Stimulated activated CD8-positive, alpha-beta memory T cell treated with anti-CD3 and anti-CD28 coated beads, Interleukin-12 subunit alpha, Interleukin-12 subunit beta, amount 100 ng/mL, for 1 hour (primary cell): ENCODE data around the gene SCG2.
"Not testable (repeated sequence)": the region's sequence is repeated elsewhere in the genome, so short reads cannot be mapped to it uniquely, and the experiment has no call there.

Experiments
- DNase-seq: peaks from one replicate; pipeline ENCODE4 v3.0.0-alpha.2; 2020; ENCODE audit warnings: low read depth

SCG2 gene

DNA sequence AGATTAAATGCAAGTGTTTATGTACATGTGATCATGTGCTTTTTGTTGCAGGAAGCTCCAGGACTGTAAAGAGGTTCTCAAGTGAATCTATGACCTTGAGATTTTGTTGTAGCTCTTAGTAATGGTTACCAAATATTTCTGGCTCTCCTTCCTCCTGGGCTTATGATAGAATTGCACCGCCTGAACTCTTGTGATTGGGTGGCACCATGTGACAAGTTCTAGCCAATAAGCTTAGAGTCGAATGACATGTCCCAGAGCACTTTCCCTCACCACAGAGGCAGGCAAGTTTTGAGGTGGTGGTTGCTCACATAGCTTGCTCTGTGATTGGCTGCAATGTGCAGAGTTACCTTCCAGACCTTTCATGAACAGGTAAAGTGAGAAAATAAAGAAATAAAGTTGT lies 8.9 kb upstream of the SCG2 start:
- no peak for DNase-seq

DNA sequence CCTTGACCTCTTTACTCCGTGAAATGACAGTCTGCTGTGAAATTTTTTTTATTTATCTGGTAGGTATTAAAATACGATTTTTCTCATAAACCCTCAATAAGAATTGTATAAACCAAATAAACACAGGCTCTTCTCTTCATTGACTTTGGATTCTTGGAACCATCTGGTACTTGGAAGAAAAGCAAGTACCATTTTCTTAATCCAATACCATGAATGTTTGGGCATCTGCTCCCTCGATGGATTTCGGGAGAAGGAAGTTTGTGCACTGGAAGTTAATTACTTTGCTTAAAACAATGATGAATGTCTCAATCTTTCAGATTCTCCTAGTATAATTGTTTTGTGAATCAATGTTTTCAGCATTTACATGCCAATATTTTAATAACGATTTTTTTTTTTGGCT lies 5.3 kb upstream of the SCG2 start:
- no peak for DNase-seq

DNA sequence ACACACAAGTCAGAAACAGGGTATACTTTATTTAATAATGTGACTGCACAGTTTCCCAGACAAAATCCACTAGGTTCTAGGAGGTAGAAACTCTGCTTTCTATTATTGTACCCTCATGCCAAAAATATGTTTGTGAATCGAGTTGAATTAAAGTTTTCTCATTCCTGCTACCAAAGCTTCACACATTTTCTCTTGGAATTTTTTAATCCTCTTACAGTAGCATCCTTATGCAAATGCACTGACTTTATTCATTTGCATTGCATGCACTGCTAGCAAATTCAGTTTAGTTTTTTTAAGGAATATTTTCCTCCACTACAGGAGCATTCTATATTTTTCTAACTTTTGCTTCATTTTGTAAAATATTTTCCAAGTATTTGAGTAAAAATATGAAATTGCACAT lies 4.8 kb upstream of the SCG2 start:
- no peak for DNase-seq

DNA sequence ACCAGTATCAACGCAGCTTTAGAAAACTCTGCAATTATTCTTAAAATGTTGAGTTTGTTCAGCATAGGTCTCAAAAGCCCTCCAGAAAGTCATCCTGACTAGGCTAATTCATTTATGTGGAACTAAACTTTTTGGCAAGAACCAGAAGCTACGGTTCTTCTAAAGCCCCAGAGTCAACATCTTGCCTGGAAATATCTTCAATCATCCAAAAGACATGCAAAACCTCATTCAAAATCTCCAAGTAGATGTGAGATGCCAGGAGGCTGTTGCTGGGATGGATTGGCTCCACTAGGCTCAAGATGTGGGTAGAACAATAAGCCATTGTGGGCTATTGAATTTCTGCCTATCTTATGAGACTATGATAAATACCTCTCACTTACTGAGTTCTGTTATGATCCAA lies 2.1 kb upstream of the SCG2 start:
- DNase-seq = no peak

DNA sequence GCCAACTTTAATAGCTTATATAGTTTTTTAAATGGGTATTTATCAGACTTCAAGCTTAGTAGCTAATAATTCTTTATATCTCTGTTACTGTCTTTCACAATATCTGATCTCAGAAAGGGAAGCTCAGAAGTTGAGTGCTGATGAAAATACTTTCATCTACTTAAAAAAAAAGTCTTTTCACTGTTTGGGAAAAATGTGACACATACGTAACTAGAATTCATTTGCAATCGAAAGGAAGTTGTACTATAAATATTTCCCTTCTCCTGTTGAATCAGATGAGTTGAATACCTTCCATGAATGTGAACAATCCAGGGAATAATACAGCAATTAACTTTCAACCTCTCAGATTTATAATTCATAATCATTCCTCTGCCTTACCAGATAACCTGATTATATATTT lies 811 bp upstream of the SCG2 start:
- DNase-seq = no peak

DNA sequence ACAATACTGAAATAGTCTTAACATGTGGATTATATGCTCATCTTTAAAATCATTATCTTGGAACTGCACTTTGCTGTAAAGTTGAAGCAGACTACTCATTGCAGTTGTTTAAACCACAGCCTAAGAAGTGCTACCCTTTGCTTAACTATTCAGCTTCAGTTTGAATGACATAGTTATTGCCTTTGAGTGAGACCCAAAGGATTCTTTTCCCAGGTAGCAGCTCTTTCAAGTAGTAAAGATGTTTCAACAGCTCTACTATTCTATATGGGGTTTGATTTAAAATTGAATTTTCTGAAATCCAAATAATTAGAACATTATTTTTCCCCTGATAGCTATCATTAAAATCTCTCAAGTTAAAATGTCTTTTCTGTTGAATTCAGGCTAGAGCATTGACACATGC lies 1.1 kb downstream of the SCG2 start:
- no peak for DNase-seq

GRCh38 chr2:223599640-223600380 lies 2.4 kb downstream of the SCG2 start:
- DNase-seq = no peak

- DNase-seq = no peak
Measured at GRCh38 chr2:223598994-223599639, 3.0 kb downstream of the SCG2 start.

DNA sequence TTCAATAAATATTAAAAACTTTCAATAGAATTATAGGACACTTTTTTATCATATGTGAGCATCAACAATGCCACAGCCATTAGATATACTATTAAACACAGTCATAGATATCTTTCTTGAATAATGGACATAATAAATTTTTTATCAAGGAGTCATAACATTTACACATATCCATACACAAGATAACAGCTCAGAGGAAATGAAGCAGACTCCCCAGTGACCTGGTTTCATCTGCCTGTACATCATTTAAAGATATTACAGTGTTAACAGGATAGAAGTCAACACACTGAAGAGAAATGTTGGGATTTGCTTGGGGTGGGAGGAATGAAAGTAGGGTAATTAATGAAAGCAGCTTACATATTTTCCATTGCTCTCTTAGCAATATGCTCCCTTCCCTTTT lies 5.1 kb downstream of the SCG2 start:
- DNase-seq = no peak

- DNase-seq = no peak
Measured at GRCh38 chr2:223596208-223596607, 6.0 kb downstream of the SCG2 start.

DNA sequence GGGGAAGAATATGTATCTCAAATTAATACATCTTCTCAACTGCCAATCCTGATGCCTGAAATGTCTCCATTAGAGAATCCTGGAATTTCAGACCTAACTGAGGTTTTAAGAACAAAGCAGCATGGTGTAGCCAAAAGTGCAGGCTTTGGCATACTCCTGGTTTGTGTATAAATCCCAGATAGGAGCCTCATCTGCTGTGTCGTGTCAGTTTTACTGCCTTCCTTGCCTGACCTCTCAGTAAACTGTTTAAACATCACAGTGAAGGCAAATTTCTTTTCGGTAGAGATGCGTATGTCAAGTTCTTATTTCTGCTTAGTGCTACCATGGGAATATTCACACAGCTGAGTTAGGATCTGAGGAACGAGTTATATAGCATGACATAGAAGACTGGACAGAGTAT lies 7.3 kb downstream of the SCG2 start:
- no peak for DNase-seq

GRCh38 chr2:223594259-223594658 lies 7.9 kb downstream of the SCG2 start:
- no peak for DNase-seq

DNA sequence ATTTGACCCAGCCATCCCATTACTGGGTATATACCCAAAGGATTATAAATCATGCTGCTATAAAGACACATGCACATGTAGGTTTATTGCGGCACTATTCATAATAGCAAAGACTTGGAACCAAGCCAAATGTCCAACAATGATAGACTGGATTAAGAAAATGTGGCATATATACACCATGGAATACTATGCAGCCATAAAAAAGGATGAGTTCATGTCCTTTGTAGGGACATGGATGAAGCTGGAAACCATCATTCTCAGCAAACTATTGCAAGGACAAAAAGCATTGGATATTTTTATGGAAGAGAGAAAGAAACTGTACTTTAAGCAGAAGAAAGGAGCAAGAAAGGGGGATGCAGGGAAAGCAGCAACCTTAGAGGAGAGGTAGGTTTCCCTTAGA lies 9.5 kb downstream of the SCG2 start:
- DNase-seq = not testable (repeated sequence)

DNA sequence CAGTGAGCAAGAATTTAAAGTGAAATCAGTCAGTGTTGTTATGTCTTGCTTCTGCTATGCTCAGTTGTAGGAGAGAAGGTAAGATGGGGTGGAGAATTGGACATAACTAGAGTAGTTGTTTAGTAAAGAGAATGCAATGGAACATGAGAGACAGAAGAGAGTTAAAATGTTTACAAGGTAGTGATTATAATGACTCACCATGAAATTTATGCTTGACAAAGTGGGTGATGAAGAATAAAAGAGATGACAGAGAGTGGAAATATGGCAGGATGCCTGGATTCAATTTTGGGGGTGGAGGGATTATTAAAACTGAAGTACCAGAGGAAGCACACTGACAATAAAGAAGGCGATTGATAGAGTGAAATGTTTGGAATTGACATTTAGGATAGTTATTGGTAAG lies 10.6 kb downstream of the SCG2 start:
- DNase-seq = no peak

DNA sequence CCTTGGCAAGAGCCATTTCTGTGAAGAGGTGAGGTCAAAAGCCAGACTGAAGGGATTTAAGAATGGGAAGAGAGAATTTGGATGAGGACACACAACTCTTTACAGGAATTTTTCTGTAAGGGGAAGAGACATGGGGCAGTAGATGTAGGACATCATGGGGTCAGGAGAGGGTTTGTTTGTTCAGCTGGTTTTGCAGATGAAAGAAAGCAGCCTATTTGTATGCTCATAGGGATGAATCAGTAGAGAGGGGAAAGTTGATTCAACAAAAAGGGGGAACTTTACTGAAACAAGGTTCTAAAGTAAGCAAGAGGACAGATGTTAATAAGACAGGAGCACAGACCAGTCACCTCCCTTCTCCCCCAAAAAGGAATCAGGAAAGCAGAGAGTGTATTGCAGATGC lies 11.2 kb downstream of the SCG2 start:
- no peak for DNase-seq

DNA sequence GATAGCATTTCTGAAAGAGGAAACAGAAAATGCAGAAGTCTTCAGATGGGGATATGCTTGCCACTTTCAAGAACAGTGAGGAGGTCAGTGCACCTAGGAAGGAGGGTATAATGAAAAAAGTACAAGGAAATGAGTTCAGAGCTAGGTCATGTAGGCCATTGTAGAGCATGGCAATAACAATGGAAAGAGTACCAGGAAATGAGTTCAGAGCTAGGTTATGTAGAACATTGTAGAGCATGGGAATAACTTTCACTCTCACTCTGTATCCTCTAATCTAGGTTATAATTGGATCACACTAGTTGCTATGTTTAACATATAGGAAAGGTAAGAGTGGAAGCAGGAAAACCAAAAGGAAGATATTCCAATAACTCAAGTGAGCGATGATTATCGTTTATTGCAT lies 12.3 kb downstream of the SCG2 start:
- no peak for DNase-seq

DNA sequence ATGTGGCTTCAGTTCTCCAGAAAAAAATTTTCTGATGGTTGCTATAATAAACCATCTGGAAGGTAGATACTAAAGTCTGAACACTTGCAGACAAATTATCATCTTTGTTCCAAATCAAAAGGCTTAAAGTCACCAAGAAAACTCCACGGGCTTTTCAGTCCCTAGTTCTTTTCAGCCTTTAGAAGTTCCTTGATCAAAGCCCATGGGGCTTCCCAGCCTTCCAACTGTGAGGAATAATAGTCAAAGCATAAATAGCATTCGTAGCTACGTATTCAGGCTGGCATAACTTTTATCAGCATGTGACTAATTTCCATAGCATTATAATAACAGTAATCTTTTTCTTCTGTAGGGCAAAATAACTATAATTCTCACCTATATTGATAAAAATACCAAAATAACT lies 13.9 kb downstream of the SCG2 start:
- DNase-seq = no peak

DNA sequence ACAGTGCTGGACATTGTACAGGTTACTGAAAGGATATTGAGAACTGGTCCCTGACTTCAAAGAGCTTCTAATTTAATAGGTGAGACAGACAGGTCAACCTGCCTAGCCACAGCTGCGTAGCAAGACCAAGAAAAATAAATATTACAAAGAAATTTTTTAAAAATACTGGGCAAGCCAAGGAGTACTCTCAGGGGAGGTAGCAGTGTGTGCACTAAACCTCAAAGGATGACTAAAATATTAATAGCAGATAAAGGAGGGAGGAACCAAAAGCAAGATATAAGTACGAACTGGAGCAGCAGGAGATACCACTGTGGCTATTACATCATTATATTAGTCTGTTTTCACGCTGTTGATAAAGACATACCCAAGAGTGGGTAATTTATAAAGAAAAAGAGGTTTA lies 14.9 kb downstream of the SCG2 start:
- no peak for DNase-seq

DNA sequence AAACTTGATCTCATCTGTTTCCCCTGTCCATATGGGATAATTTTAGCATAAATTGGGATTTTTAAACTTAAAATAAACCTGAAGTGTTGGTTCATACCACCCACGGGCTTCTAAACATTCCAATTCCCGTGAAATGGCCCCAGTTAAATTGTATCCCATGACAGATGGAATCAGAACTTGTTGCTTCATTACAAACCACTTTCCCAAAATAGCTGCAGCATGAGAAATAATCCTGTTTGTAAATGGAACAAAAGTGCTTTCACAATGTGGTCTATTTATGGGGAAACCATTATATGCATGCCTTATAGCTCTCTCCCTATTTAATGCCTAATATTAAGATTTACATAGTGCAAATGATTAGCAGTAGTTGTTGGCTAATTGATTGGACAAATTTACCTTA lies 15.9 kb downstream of the SCG2 start:
- DNase-seq = no peak

- no peak for DNase-seq
Measured at GRCh38 chr2:223585666-223586065, 16.5 kb downstream of the SCG2 start.

- DNase-seq = no peak
Measured at GRCh38 chr2:223582001-223582400, 20.2 kb downstream of the SCG2 start.

GRCh38 chr2:223580951-223581350 lies 21.2 kb downstream of the SCG2 start:
- DNase-seq = no peak

DNA sequence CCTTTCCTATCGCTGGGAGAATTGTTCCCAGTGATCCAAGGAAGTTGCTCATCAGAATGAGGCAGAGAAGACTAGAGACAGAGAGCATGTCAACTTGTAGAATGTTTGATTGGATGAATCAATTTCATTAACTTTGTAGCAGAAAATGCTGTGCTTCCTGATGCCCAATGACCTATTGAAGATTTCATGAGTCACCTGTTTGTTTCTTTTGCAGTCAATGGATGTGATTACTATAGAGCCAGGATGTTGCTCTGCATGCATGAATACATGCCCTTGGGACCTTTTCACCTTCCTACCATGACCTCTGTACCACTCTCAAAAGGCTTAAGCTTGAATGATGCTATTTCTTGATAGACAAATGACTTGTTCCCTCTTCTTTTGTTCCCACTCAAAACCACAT lies 23.3 kb downstream of the SCG2 start:
- DNase-seq = no peak

DNA sequence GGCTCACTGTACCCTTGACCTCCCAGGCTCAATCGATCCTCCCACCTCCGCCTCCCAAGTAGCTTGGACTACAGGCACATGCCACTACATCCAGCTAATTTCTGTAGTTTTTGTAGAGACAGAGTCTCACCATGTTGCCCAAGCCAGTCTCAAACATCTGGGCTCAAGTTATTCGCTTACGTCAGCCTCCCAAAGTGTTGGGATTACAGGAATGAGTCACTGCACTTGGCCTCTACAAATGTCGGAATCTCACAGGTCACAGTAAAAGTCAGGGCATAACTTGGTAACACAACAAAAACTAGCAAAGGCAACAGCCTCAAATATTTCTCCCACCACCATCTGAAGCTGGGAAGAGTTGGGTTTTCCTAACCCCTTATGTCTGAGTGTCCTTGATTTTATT lies 25.3 kb downstream of the SCG2 start:
- no peak for DNase-seq
